ENCODE measurements around the gene ADPRHL1.
"Not testable (repeated sequence)": the region's sequence is repeated elsewhere in the genome, so short reads cannot be mapped to it uniquely, and the experiment has no call there.

The ADPRHL1 gene

GRCh38 chr13:113389586-113389985, 63.7 kb downstream of the ADPRHL1 start:
- H3K4me1 ChIP-seq (ENCODE audit: control insufficient read depth in 1 of 2, insufficient read depth in 2 of 2, low read length in 2 of 2); DNase-seq: not testable (repeated sequence)

GRCh38 chr13:113387396-113387795, 65.9 kb downstream of the ADPRHL1 start:
- H3K27ac ChIP-seq (ENCODE audit: low read depth, low read length) = no peak overlapping the region

More at GRCh38 chr13:113389586-113389985, 63.7 kb downstream of the ADPRHL1 start:
- not testable (repeated sequence) for H2AK5ac ChIP-seq (ENCODE audit: low read length); H3K23ac ChIP-seq (ENCODE audit: low read length); H3K79me1 ChIP-seq (ENCODE audit: low read length); H2BK120ac ChIP-seq (ENCODE audit: insufficient read depth, low read length, poor library complexity); H4K12ac ChIP-seq (ENCODE audit: low read depth, low read length); H3K9me3 ChIP-seq (ENCODE audit: insufficient read depth, low read depth, low read length); H3K4me3 ChIP-seq (ENCODE audit: low read depth, low read length); H3K27ac ChIP-seq (ENCODE audit: low read depth, low read length); H3K27me3 ChIP-seq (ENCODE audit: insufficient read depth, low read length); H4K91ac ChIP-seq (ENCODE audit: low read depth, low read length); H3K79me2 ChIP-seq (ENCODE audit: control insufficient read depth, insufficient read depth, low read length, poor library complexity); H3K4ac ChIP-seq (ENCODE audit: low read depth, low read length); H4K8ac ChIP-seq (ENCODE audit: low read depth, low read length); H3K14ac ChIP-seq (ENCODE audit: low read length); H3K9ac ChIP-seq (ENCODE audit: low read length); H3K18ac ChIP-seq (ENCODE audit: low read length); H2AFZ ChIP-seq (ENCODE audit: insufficient read depth, low read length, poor library complexity); H3K4me2 ChIP-seq (ENCODE audit: low read length); H2BK12ac ChIP-seq (ENCODE audit: low read length); H2BK5ac ChIP-seq (ENCODE audit: low read depth, low read length, poor library complexity); H3K36me3 ChIP-seq (ENCODE audit: control insufficient read depth in 1 of 2, insufficient read depth in 2 of 2, low read length in 2 of 2)
- no CpG with 5 or more reads among the region's 8 CpGs for WGBS (ENCODE audit: extremely low coverage, insufficient coverage, insufficient read length)

GRCh38 chr13:113383089-113383488, 70.2 kb downstream of the ADPRHL1 start:
- Histone ChIP-seq H3K79me2 (ENCODE audit: control insufficient read depth, insufficient read depth, low read length, poor library complexity) (no peaks in the 10 kb centered on the region), H3K4me2 (ENCODE audit: low read length) (no peak overlapping the region), H4K91ac (ENCODE audit: low read depth, low read length) (no peak overlapping the region), H2BK120ac (ENCODE audit: insufficient read depth, low read length, poor library complexity) (no peak overlapping the region), H4K12ac (ENCODE audit: low read depth, low read length) (no peak overlapping the region), H3K23ac (ENCODE audit: low read length) (no peak overlapping the region), H4K8ac (ENCODE audit: low read depth, low read length) (no peak overlapping the region), H3K27me3 (ENCODE audit: insufficient read depth, low read length) (no peaks in the 10 kb centered on the region), H2BK5ac (ENCODE audit: low read depth, low read length, poor library complexity) (no peak overlapping the region), H3K9ac (ENCODE audit: low read length) (no peak overlapping the region), H3K4me1 (ENCODE audit: control insufficient read depth in 1 of 2, insufficient read depth in 2 of 2, low read length in 2 of 2) (peaks cover 5 to 6% of the 10 kb centered on the region in 2 experiments), H2BK12ac (ENCODE audit: low read length) (no peak overlapping the region), H2AK5ac (ENCODE audit: low read length) (no peak overlapping the region), H3K9me3 (ENCODE audit: insufficient read depth, low read depth, low read length) (no peaks in the 10 kb centered on the region), H2AFZ (ENCODE audit: insufficient read depth, low read length, poor library complexity) (no peak overlapping the region), H3K79me1 (ENCODE audit: low read length) (no peaks in the 10 kb centered on the region), H3K18ac (ENCODE audit: low read length) (no peak overlapping the region), H3K4ac (ENCODE audit: low read depth, low read length) (no peak overlapping the region), H3K36me3 (ENCODE audit: control insufficient read depth in 1 of 2, insufficient read depth in 2 of 2, low read length in 2 of 2) (no peaks in the 10 kb centered on the region), H3K27ac (ENCODE audit: low read depth, low read length) (no peak overlapping the region), H3K14ac (ENCODE audit: low read length) (no peak overlapping the region), H3K4me3 (ENCODE audit: low read depth, low read length) (no peak overlapping the region)
- WGBS (ENCODE audit: extremely low coverage, insufficient coverage, insufficient read length) = no CpG with 5 or more reads among the region's 9 CpGs
- no peak for DNase-seq

More at GRCh38 chr13:113387396-113387795, 65.9 kb downstream of the ADPRHL1 start:
- DNase-seq = no peak
- Histone ChIP-seq H3K14ac (ENCODE audit: low read length) (no peak overlapping the region), H2AFZ (ENCODE audit: insufficient read depth, low read length, poor library complexity) (no peak overlapping the region), H2AK5ac (ENCODE audit: low read length) (no peak overlapping the region), H3K23ac (ENCODE audit: low read length) (no peak overlapping the region), H3K36me3 (ENCODE audit: control insufficient read depth in 1 of 2, insufficient read depth in 2 of 2, low read length in 2 of 2) (no peaks in the 10 kb centered on the region), H3K9ac (ENCODE audit: low read length) (no peak overlapping the region), H3K4ac (ENCODE audit: low read depth, low read length) (no peak overlapping the region), H4K91ac (ENCODE audit: low read depth, low read length) (no peak overlapping the region), H3K18ac (ENCODE audit: low read length) (no peak overlapping the region), H2BK120ac (ENCODE audit: insufficient read depth, low read length, poor library complexity) (no peak overlapping the region), H3K4me2 (ENCODE audit: low read length) (no peak overlapping the region), H3K79me2 (ENCODE audit: control insufficient read depth, insufficient read depth, low read length, poor library complexity) (no peaks in the 10 kb centered on the region), H3K79me1 (ENCODE audit: low read length) (no peaks in the 10 kb centered on the region), H2BK12ac (ENCODE audit: low read length) (no peak overlapping the region), H4K8ac (ENCODE audit: low read depth, low read length) (no peak overlapping the region), H3K27me3 (ENCODE audit: insufficient read depth, low read length) (no peaks in the 10 kb centered on the region), H4K12ac (ENCODE audit: low read depth, low read length) (no peak overlapping the region), H3K4me3 (ENCODE audit: low read depth, low read length) (no peak overlapping the region), H3K4me1 (ENCODE audit: control insufficient read depth in 1 of 2, insufficient read depth in 2 of 2, low read length in 2 of 2) (no peaks in the 10 kb centered on the region), H2BK5ac (ENCODE audit: low read depth, low read length, poor library complexity) (no peak overlapping the region), H3K9me3 (ENCODE audit: insufficient read depth, low read depth, low read length) (no peaks in the 10 kb centered on the region)
- no CpG with 5 or more reads among the region's 1 CpG for WGBS (ENCODE audit: extremely low coverage, insufficient coverage, insufficient read length)

- H2AK5ac ChIP-seq (ENCODE audit: low read length); H3K4me1 ChIP-seq (ENCODE audit: control insufficient read depth in 1 of 2, insufficient read depth in 2 of 2, low read length in 2 of 2); H2BK120ac ChIP-seq (ENCODE audit: insufficient read depth, low read length, poor library complexity); H3K79me1 ChIP-seq (ENCODE audit: low read length); H4K12ac ChIP-seq (ENCODE audit: low read depth, low read length); H3K23ac ChIP-seq (ENCODE audit: low read length); H4K8ac ChIP-seq (ENCODE audit: low read depth, low read length); H3K9me3 ChIP-seq (ENCODE audit: insufficient read depth, low read depth, low read length); DNase-seq; H3K79me2 ChIP-seq (ENCODE audit: control insufficient read depth, insufficient read depth, low read length, poor library complexity); H3K36me3 ChIP-seq (ENCODE audit: control insufficient read depth in 1 of 2, insufficient read depth in 2 of 2, low read length in 2 of 2); H3K27me3 ChIP-seq (ENCODE audit: insufficient read depth, low read length); H3K18ac ChIP-seq (ENCODE audit: low read length); H3K4me2 ChIP-seq (ENCODE audit: low read length); H3K14ac ChIP-seq (ENCODE audit: low read length); H3K4me3 ChIP-seq (ENCODE audit: low read depth, low read length); H3K27ac ChIP-seq (ENCODE audit: low read depth, low read length); H3K4ac ChIP-seq (ENCODE audit: low read depth, low read length); H2AFZ ChIP-seq (ENCODE audit: insufficient read depth, low read length, poor library complexity); H2BK12ac ChIP-seq (ENCODE audit: low read length); H2BK5ac ChIP-seq (ENCODE audit: low read depth, low read length, poor library complexity); H3K9ac ChIP-seq (ENCODE audit: low read length); H4K91ac ChIP-seq (ENCODE audit: low read depth, low read length): not testable (repeated sequence)
- no CpG with 5 or more reads among the region's 2 CpGs for WGBS (ENCODE audit: extremely low coverage, insufficient coverage, insufficient read length)
Measured at GRCh38 chr13:113382542-113382941, 70.7 kb downstream of the ADPRHL1 start.

All from trophoblast cell (in vitro differentiated cells and primary cell).